B cell (primary cell): ENCODE results near the gene IL22RA2. TPM values are rescaled to one million over a fixed set of nuclear protein-coding genes. Genes with fewer than 3 reads are reported as not detected.

ENCODE experiments used
- ATAC-seq: fragments of 200-7000 bp; cut with Tn5 transposase; one replicate; pipeline ENCODE4 v1.10.0; 2021; ENCODE audit warnings: low read depth, mild to moderate bottlenecking, moderate number of reproducible peaks, moderate library complexity
- CTCF ChIA-PET: fragments of 350-600 bp; sonication (Branson Sonifier 250); formaldehyde crosslinking; loops from one replicate; lab custom pipeline; 2021; ENCODE audit warnings: antibody characterized with exemption, inconsistent platforms; lab: Charles Lee
- POLR2A ChIA-PET: fragments of 350-600 bp; sonication (Branson Sonifier 250); formaldehyde crosslinking; loops from one replicate; lab custom pipeline; 2021; ENCODE audit warnings: antibody characterized with exemption; lab: Charles Lee
- DNase-seq: peaks from one replicate; pipeline ENCODE4 v3.0.0; 2013
- H2AFZ ChIP-seq: 2 replicates; pipeline ENCODE4 v1.6.1; 2012; ENCODE audit warnings: mild to moderate bottlenecking, low read depth, low read length; ENCODE audit not compliant: insufficient read depth, poor library complexity, severe bottlenecking
- H3K27ac ChIP-seq, 2 donors: 1 replicate in 1 of 2; 2 replicates in 1 of 2; pipeline ENCODE4 v1.5.1; 2012 to 2013; ENCODE audit warnings: low read length in 2 of 2, mild to moderate bottlenecking in 2 of 2, moderate library complexity in 1 of 2
- H3K27me3 ChIP-seq, 4 experiments: fragments of 200-600 bp in 1 of 4; sonication (generic) in 1 of 4; replicated peaks in 1 of 4; 1 replicate in 2 of 4; 2 replicates in 2 of 4; pipeline versions ENCODE4 v1.6.1 to v1.7.0; 2013 to 2016; ENCODE audit warnings: low read length in 3 of 4, mild to moderate bottlenecking in 2 of 4, mixed read lengths in 1 of 4, moderate library complexity in 1 of 4; ENCODE audit not compliant: insufficient read depth in 4 of 4, control insufficient read depth in 3 of 4; ENCODE audit errors: control extremely low read depth in 1 of 4
- H3K36me3 ChIP-seq, 2 experiments: replicated peaks in 1 of 2; 1 replicate in 1 of 2; 2 replicates in 1 of 2; pipeline versions ENCODE4 v1.6.1 to v1.7.1; 2013; ENCODE audit warnings: low read length in 1 of 2; ENCODE audit not compliant: insufficient read depth in 2 of 2, control insufficient read depth in 1 of 2; ENCODE audit errors: control extremely low read depth in 1 of 2, extremely low read depth in 1 of 2
- H3K4me1 ChIP-seq, 2 donors: fragments of 200-600 bp in 1 of 2; sonication (generic) in 1 of 2; 1 replicate in 1 of 2; 2 replicates in 1 of 2; pipeline versions ENCODE4 v1.5.1 to v1.6.1; 2013 to 2017; ENCODE audit warnings: low read length in 2 of 2; ENCODE audit not compliant: control insufficient read depth in 2 of 2, insufficient read depth in 2 of 2
- H3K4me2 ChIP-seq: replicated peaks from 2 replicates; pipeline ENCODE3; 2012; ENCODE audit warnings: mild to moderate bottlenecking, low read depth, low read length; ENCODE audit not compliant: poor library complexity, severe bottlenecking
- H3K4me3 ChIP-seq, 5 experiments: fragments of 200-600 bp in 1 of 5; sonication (generic) in 1 of 5; 1 replicate in 3 of 5; 2 replicates in 2 of 5; pipeline versions ENCODE4 v1.5.1 to v1.7.0; 2011 to 2016; ENCODE audit warnings: low read length in 4 of 5, mild to moderate bottlenecking in 4 of 5, low read depth in 2 of 5, control low read depth in 1 of 5, moderate library complexity in 1 of 5; ENCODE audit not compliant: insufficient read depth in 1 of 5; ENCODE audit errors: control extremely low read depth in 1 of 5, extremely low read depth in 1 of 5
- H3K79me2 ChIP-seq: fragments of 200-600 bp; sonication (generic); one replicate; pipeline ENCODE4 v1.6.0; 2016; ENCODE audit warnings: low read length; ENCODE audit not compliant: control insufficient read depth, insufficient read depth
- H3K9ac ChIP-seq: fragments of 200-600 bp; sonication (generic); 2 replicates; pipeline ENCODE4 v1.6.1; 2017; ENCODE audit warnings: mild to moderate bottlenecking, low read length, moderate library complexity
- H3K9me3 ChIP-seq, 3 donors: one replicate each; pipeline versions ENCODE4 v1.6.1 to v1.7.1; 2013; ENCODE audit warnings: low read length in 2 of 3; ENCODE audit not compliant: control insufficient read depth in 2 of 3, insufficient read depth in 1 of 3; ENCODE audit errors: control extremely low read depth in 1 of 3
- H4K20me1 ChIP-seq: 2 replicates; pipeline ENCODE4 v1.6.0; 2012; ENCODE audit warnings: mild to moderate bottlenecking, low read length; ENCODE audit not compliant: insufficient read depth, control insufficient read depth, poor library complexity, severe bottlenecking
- H3K27ac Mint-ChIP-seq: one replicate; pipeline ENCODE4 v1.8.0; 2021; ENCODE audit warnings: mixed read lengths
- H3K27me3 Mint-ChIP-seq: one replicate; pipeline ENCODE4 v1.8.0; 2021; ENCODE audit warnings: mixed read lengths
- H3K4me1 Mint-ChIP-seq: one replicate; pipeline ENCODE4 v1.8.0; 2021; ENCODE audit warnings: mixed read lengths
- H3K4me3 Mint-ChIP-seq: one replicate; pipeline ENCODE4 v1.8.0; 2021; ENCODE audit warnings: mixed read lengths
- H3K9me3 Mint-ChIP-seq: one replicate; pipeline ENCODE4 v1.8.0; 2022; ENCODE audit warnings: mixed read lengths; ENCODE audit not compliant: insufficient read depth
- EZH2 ChIP-seq: IDR thresholded peaks from 2 replicates; pipeline ENCODE4 v1.6.1; 2012; ENCODE audit warnings: borderline replicate concordance, low read depth, mild to moderate bottlenecking, moderate library complexity, low read length; ENCODE audit not compliant: insufficient read depth, poor library complexity, severe bottlenecking
- WGBS: methylation state at CpG from one replicate; pipeline ENCODE4 v1.1.5; 2013; ENCODE audit warnings: missing lambda C conversion rate; ENCODE audit not compliant: insufficient coverage; 5-methylcytosine and 5-hydroxymethylcytosine counted together
- intact Hi-C: fragments of 100-400 bp; cut with micrococcal nuclease; formaldehyde crosslinking; loops from one replicate; pipeline ENCODE4 v1.10.0; 2022
- polyA plus RNA-seq: library from polyadenylated mRNA; depleted of rRNA; stranded (reverse); fragments of >200 nt; gene quantifications from 2 replicates; pipeline ENCODE4 v1.2.3, GENCODE V29; 2012
- total RNA-seq, 2 donors: library from RNA; stranded (reverse); fragments of 120-200 nt in 1 of 2; gene quantifications; 1 replicate in 1 of 2; 2 replicates in 1 of 2; pipeline versions ENCODE4 v1.2.3 to v1.2.4, GENCODE V29; 2013 to 2022
- TF ChIP-seq, protein P1 (sequence below): fragments of 200-600 bp; IDR thresholded peaks from one replicate; pipeline ENCODE4 v1.8.0; 2022; ENCODE audit warnings: antibody characterized with exemption, mild to moderate bottlenecking

Gene IL22RA2
- total and polyA plus RNA-seq, 2 donors (not counting 1 experiment from before 2014, with no cell fraction given) = not detected

DNA sequence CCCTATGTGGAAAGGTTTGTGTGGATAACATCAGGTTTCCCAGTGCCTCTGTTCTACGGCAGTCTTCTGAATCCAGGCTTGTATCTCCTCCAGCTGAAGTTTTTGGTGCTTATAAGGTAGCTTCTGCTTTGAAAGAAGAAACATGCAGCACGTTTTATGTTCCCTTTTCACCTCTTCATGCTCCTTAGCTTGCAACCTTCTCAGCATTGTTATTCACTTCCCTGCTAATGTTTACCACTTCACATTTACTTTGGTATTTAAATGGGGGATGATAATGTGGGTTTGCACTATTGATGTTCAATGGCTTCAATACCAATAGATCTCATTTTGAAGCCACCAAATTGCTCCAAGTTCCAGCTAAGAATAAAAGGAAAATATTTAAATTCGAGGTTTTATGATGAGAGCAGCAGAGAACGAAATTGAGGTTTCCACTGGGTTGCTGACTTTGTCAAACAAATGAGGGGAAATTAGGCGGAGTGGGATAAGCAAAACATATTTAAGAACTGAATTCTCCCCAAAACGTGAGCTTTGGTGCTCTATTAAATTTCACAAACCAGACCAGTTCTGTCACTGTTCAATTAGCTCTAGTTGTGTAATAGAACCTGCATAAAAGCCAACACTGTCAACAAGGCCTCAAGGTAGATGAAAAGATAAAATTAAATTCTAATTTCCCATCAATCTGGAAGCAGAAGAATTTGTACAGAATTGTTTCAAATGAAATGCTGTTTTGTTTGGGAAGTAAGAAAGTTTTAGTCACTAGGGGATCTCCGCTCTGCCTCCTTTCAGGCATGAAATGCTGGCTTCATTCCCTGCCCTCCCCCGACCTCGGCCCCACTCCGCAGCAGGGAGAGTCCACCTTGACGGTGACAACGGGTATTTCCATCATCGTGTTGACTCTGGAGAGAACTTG lies 1.4 kb downstream of the IL22RA2 start:
- peak; percentile 78 for DNase-seq
- Histone ChIP-seq H2AFZ (peak overlapping the region; percentile 69), H3K4me2 (peak overlapping the region; percentile 65), H4K20me1 (no peaks in the 10 kb centered on the region), H3K79me2 (no peaks in the 10 kb centered on the region), H3K4me3 (peak overlapping the region in 1 of 5 experiments; percentile 31), H3K27ac (peak overlapping the region; percentile 77 to 87), H3K9me3 (peaks cover 0 to 4% (median 0%) of the 10 kb centered on the region in 3 donors), H3K36me3 (no peaks in the 10 kb centered on the region), H3K9ac (peak overlapping the region; percentile 15), H3K4me1 (peaks cover 67 to 69% of the 10 kb centered on the region in 2 donors), H3K27me3 (no peaks in the 10 kb centered on the region)
- H3K27ac Mint-ChIP-seq = peak overlapping the region; percentile 93
- 42% methylated on average over 8 of the region's 13 CpGs for WGBS
- peak; percentile 66 for ATAC-seq
- TF ChIP-seq, protein P1, sequence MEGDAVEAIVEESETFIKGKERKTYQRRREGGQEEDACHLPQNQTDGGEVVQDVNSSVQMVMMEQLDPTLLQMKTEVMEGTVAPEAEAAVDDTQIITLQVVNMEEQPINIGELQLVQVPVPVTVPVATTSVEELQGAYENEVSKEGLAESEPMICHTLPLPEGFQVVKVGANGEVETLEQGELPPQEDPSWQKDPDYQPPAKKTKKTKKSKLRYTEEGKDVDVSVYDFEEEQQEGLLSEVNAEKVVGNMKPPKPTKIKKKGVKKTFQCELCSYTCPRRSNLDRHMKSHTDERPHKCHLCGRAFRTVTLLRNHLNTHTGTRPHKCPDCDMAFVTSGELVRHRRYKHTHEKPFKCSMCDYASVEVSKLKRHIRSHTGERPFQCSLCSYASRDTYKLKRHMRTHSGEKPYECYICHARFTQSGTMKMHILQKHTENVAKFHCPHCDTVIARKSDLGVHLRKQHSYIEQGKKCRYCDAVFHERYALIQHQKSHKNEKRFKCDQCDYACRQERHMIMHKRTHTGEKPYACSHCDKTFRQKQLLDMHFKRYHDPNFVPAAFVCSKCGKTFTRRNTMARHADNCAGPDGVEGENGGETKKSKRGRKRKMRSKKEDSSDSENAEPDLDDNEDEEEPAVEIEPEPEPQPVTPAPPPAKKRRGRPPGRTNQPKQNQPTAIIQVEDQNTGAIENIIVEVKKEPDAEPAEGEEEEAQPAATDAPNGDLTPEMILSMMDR = no peak
- no peak for TF ChIP-seq EZH2
- CTCF ChIA-PET = interaction anchor here (0.7 to 10.3 kb wide), 10 partner anchors 11 to 142 kb away, joined by 3 to 265 read pairs (median 4); no protein-coding TSS in a partner anchor
- H3K4me1 Mint-ChIP-seq = peaks cover 75% of the 10 kb centered on the region
- H3K9me3 Mint-ChIP-seq = peaks cover 2% of the 10 kb centered on the region
- intact Hi-C loops = no loop called here
- peak overlapping the region; percentile 71 for H3K4me3 Mint-ChIP-seq
- POLR2A ChIA-PET = interaction anchor here (0.9 to 1.6 kb wide), 2 partner anchors 11 to 66 kb away, joined by 3 to 5 read pairs; no protein-coding TSS in a partner anchor
- H3K27me3 Mint-ChIP-seq = no peaks in the 10 kb centered on the region

DNA sequence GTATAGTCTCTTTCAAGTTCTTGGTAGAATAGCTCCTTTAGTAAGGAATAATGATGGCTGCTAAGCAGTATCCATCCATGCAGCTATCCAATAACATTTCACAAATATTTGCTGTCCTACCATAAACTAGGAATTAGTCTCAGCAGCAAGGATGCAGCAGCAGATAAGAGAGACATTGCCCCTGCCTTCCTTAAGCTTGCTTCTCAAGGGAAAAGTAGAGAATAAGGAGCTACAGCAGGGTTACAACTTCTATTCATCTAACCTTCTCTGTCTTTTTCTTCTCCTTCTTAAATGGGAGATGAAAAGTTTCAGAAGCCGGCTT lies 2.4 kb downstream of the IL22RA2 start:
- intact Hi-C loops = no loop called here
- Histone ChIP-seq H4K20me1 (no peaks in the 10 kb centered on the region), H3K27me3 (no peaks in the 10 kb centered on the region), H3K27ac (peak overlapping the region; percentile 77 to 87), H3K4me2 (peak overlapping the region; percentile 65), H3K36me3 (no peaks in the 10 kb centered on the region), H3K4me1 (peaks cover 67 to 72% of the 10 kb centered on the region in 2 donors), H2AFZ (peak overlapping the region; percentile 69), H3K9me3 (peaks cover 0 to 4% (median 4%) of the 10 kb centered on the region in 3 donors), H3K79me2 (no peaks in the 10 kb centered on the region), H3K9ac (peak overlapping the region; percentile 15), H3K4me3 (peak overlapping the region in 1 of 5 experiments; percentile 31)
- H3K27ac Mint-ChIP-seq = peak overlapping the region; percentile 93
- peak overlapping the region; percentile 71 for H3K4me3 Mint-ChIP-seq
- ChIA-PET POLR2A (interaction anchor here (0.9 to 1.6 kb wide), 3 partner anchors 10 to 65 kb away, joined by 3 to 12 read pairs (median 5); no protein-coding TSS in a partner anchor), CTCF (interaction anchor here (0.5 to 10.3 kb wide), 9 partner anchors 10 to 540 kb away, joined by 3 to 265 read pairs (median 5); no protein-coding TSS in a partner anchor)
- no peaks in the 10 kb centered on the region for H3K27me3 Mint-ChIP-seq
- WGBS = no CpG with 5 or more reads among the region's 1 CpG
- DNase-seq (peak; percentile 38), ATAC-seq (no peak)
- H3K9me3 Mint-ChIP-seq = peaks cover 2% of the 10 kb centered on the region
- peaks cover 79% of the 10 kb centered on the region for H3K4me1 Mint-ChIP-seq
- no peak for TF ChIP-seq EZH2
- TF ChIP-seq, protein P1 = no peak
